Measurements from ENCODE around the gene PCDHA4.
"Not testable (repeated sequence)": the region's sequence is repeated elsewhere in the genome, so short reads cannot be mapped to it uniquely, and the experiment has no call there.

Gene PCDHA4

DNA sequence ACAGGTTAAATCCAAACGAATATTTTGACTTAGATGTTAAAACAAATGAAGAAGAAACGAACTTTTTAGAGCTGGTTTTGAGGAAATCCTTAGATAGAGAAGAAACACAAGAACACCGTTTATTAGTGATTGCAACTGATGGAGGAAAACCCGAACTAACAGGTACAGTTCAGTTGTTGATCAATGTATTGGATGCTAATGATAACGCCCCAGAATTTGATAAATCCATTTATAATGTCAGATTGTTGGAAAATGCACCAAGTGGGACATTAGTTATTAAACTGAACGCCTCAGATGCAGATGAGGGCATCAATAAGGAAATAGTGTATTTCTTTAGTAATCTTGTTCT lies 15.4 kb downstream of the PCDHA4 start:
- no peak for DNase-seq

GRCh38 chr5:140822969-140823368 lies 16.1 kb downstream of the PCDHA4 start:
- not testable (repeated sequence) for DNase-seq

DNA sequence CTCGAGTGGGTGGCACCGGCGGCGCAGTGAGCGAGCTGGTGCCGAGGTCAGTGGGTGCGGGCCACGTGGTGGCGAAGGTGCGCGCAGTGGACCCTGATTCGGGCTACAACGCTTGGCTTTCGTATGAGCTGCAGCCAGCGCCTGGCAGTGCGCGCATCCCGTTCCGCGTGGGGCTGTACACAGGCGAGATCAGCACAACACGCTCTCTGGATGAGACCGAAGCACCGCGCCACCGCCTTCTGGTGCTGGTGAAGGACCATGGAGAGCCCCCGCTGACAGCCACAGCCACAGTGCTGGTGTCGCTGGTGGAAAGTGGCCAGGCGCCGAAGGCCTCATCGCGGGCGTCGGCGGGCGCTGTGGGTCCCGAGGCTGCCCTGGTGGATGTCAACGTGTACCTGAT lies 16.6 kb downstream of the PCDHA4 start:
- DNase-seq, result no peak

- no peak for DNase-seq
Observed at GRCh38 chr5:140827704-140828361, 21.0 kb downstream of the PCDHA4 start, which contains the start of gene PCDHA6. TSS of gene PCDHA6 (plus strand) at chr5:140827960. CDS start at chr5:140828092, 132 bp downstream.

- no peak for DNase-seq
Observed at GRCh38 chr5:140828362-140828737, 21.5 kb downstream of the PCDHA4 start.

GRCh38 chr5:140829511-140830501 lies 22.9 kb downstream of the PCDHA4 start:
- DNase-seq, result not testable (repeated sequence)

DNA sequence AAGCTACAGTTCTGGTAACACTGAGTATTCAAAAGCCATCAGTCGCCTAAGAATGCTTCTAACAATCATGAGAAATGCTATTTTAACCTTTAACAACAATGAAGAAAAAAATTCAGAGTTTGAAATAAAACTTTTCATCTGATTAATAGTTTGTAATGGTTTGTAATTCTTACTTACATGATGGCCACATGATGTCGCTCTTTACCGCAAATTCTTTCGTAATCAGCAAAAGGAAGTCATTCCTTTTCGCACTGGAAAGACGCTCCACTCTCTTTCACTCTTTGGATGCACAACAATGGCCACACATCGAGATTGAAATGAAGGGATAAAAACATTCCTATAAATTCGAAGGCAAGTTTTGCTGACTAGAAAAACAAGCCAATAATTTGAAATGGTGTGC lies 27.1 kb downstream of the PCDHA4 start, which contains the start of gene PCDHA7:
Gene PCDHA7 (plus strand): TSS at position 277 of the 400 bp plus-strand sequence. CDS start 115 bp downstream, at position 392.
- DNase-seq, result peak; percentile 20

DNA sequence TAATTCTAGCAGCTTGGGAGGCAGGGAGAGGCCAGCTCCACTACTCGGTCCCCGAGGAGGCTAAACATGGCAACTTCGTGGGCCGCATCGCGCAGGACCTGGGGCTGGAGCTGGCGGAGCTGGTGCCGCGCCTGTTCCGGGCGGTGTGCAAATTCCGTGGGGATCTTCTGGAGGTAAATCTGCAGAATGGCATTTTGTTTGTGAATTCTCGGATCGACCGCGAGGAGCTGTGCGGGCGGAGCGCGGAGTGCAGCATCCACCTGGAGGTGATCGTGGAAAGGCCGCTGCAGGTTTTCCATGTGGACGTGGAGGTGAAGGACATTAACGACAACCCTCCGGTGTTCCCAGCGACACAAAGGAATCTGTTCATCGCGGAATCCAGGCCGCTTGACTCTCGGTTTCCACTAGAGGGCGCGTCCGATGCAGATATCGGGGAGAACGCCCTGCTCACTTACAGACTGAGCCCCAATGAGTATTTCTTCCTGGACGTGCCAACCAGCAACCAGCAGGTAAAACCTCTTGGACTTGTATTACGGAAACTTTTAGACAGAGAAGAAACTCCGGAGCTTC lies 27.7 kb downstream of the PCDHA4 start:
- not testable (repeated sequence) for DNase-seq

- no peak for DNase-seq
Observed at GRCh38 chr5:140835622-140836510, 29.0 kb downstream of the PCDHA4 start.

GRCh38 chr5:140840978-140841962 lies 34.4 kb downstream of the PCDHA4 start, which contains the start of gene PCDHA8:
TSS of gene PCDHA8 (plus strand) at chr5:140841187. CDS start at chr5:140841322, 135 bp downstream.
- DNase-seq, result peak; percentile 13

DNA sequence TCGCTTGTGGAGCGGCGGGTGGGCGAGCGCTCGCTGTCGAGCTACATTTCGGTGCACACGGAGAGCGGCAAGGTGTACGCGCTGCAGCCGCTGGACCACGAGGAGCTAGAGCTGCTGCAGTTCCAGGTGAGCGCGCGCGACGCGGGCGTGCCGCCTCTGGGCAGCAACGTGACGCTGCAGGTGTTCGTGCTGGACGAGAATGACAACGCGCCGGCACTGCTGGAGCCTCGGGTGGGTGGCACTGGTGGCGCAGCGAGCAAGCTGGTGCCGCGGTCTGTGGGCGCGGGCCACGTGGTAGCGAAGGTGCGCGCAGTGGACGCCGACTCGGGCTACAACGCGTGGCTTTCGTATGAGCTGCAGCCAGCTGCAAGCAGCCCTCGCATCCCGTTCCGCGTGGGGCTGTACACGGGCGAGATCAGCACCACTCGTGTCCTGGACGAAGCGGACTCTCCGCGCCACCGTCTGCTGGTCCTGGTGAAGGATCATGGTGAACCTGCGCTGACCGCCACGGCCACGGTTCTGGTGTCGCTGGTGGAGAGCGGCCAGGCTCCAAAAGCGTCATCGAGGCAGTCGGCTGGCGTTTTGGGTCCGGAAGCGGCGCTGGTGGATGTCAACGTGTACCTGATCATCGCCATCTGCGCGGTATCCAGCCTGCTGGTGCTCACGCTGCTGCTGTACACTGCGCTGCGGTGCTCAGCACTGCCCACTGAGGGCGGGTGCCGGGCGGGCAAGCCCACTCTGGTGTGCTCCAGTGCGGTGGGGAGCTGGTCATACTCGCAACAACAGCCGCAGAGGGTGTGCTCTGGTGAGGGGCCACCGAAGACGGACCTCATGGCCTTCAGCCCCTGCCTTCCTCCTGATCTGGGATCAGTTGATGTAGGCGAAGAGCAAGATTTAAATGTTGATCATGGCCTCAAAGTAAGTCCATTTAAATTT lies 36.2 kb downstream of the PCDHA4 start:
- no peak for DNase-seq

- DNase-seq, result peak; percentile 5
Observed at GRCh38 chr5:140848139-140849102, 41.6 kb downstream of the PCDHA4 start, which contains the start of gene PCDHA9. TSS of gene PCDHA9 (plus strand) at chr5:140848382. CDS start at chr5:140848496, 114 bp downstream.

- not testable (repeated sequence) for DNase-seq
Observed at GRCh38 chr5:140849831-140850634, 43.2 kb downstream of the PCDHA4 start.

- no peak for DNase-seq
Observed at GRCh38 chr5:140855772-140856674, 49.2 kb downstream of the PCDHA4 start, which contains the start of gene PCDHA10. TSS of gene PCDHA10 (plus strand) at chr5:140855897. CDS start at chr5:140856049, 152 bp downstream.

DNA sequence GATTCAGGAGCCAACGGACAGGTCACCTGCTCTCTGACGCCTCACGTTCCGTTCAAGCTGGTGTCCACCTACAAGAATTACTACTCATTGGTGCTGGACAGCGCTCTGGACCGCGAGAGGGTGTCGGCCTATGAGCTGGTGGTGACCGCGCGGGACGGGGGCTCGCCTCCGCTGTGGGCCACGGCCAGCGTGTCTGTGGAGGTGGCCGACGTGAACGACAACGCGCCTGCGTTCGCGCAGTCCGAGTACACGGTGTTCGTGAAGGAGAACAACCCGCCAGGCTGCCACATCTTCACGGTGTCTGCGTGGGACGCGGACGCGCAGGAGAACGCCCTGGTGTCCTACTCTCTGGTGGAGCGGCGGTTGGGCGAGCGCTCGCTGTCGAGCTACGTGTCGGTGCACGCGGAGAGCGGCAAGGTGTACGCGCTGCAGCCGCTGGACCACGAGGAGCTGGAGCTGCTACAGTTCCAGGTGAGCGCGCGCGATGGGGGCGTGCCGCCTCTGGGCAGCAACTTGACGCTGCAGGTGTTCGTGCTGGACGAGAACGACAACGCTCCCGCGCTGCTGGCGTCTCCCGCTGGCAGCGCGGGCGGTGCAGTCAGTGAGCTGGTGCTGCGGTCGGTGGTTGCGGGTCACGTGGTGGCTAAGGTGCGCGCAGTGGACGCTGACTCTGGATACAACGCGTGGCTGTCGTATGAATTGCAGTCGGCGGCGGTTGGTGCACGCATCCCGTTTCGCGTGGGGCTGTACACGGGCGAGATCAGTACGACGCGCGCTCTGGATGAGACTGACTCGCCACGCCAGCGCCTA lies 50.5 kb downstream of the PCDHA4 start:
- no peak for DNase-seq

- DNase-seq, result no peak
Observed at GRCh38 chr5:140857987-140858240, 51.0 kb downstream of the PCDHA4 start.

All from EL (cell line).